Mammary epithelial cell (primary cell): Measurements from ENCODE around the gene SLC45A1.

Experiments used
- CTCF ChIP-seq, 2 donors: IDR thresholded peaks in 1 of 2; conservative IDR thresholded peaks in 1 of 2; 2 replicates each; pipeline ENCODE4 v1.5.1; 2011 to 2012; ENCODE audit warnings: inconsistent platforms in 2 of 2, low read length in 2 of 2, mild to moderate bottlenecking in 2 of 2, control low read depth in 1 of 2, low read depth in 1 of 2; ENCODE audit not compliant: insufficient read depth in 1 of 2; ENCODE audit errors: extremely low read depth in 1 of 2
- EZH2 ChIP-seq: IDR thresholded peaks from 2 replicates; pipeline ENCODE4 v1.6.1; 2012; ENCODE audit warnings: low read length, inconsistent platforms, borderline replicate concordance

GRCh38 chr1:8339203-8339600, 21.3 kb downstream of the SLC45A1 start:
- TF ChIP-seq CTCF (conservative IDR thresholded peaks at IDR 0.05 in 1 of 2, IDR thresholded peaks at IDR 0.05 in 1 of 2; ENCODE audit: extremely low read depth in 1 of 2, insufficient read depth in 1 of 2, low read depth in 1 of 2, low read length in 2 of 2) (no peak), EZH2 (no peak)
